SK-N-SH (cell line): ENCODE measurements around the gene IQSEC2. TPM values are rescaled to one million over a fixed set of nuclear protein-coding genes. Genes with fewer than 3 reads are reported as not detected.

Experiments
- CTCF ChIA-PET: fragments of 300-600, 350-600 bp; formaldehyde crosslinking; extraction: SDS; loops from one replicate; lab custom pipeline; 2021; lab: Yijun Ruan, JAX
- POLR2A ChIA-PET: fragments of 350-600 bp; sonication (Branson Sonifier 250); formaldehyde crosslinking; extraction: SDS; loops from one replicate; lab custom pipeline; 2020; ENCODE audit warnings: antibody characterized with exemption, inconsistent platforms; lab: Yijun Ruan, JAX
- DNase-seq: peaks from one replicate; pipeline ENCODE4 v3.0.0; 2012
- H2AFZ ChIP-seq: fragments of 200-600 bp; sonication (generic); 2 replicates; pipeline ENCODE4 v1.8.1; 2016; ENCODE audit warnings: antibody characterized with exemption, mild to moderate bottlenecking, low read depth
- H3F3A ChIP-seq: fragments of 200-600 bp; sonication (generic); replicated peaks from 2 replicates; pipeline ENCODE3; 2016; ENCODE audit warnings: antibody characterized with exemption, mild to moderate bottlenecking; ENCODE audit not compliant: insufficient read depth
- H3K27ac ChIP-seq, 2 experiments: fragments of 200-500 bp in 1 of 2; fragments of 200-600 bp in 1 of 2; sonication (Bioruptor generic) in 1 of 2; sonication (generic), shearing (Covaris generic) in 1 of 2; 2 replicates each; pipeline versions ENCODE4 v1.5.1 to v1.6.1; 2014 to 2016; ENCODE audit warnings: low read depth in 2 of 2, inconsistent platforms in 1 of 2, low read length in 1 of 2, mild to moderate bottlenecking in 1 of 2, mixed read lengths in 1 of 2
- H3K27me3 ChIP-seq: fragments of 200-600 bp; sonication (generic), shearing (Covaris generic); 2 replicates; pipeline ENCODE4 v1.6.1; 2016; ENCODE audit warnings: mixed run types; ENCODE audit not compliant: insufficient read depth
- H3K36me3 ChIP-seq, 2 experiments: fragments of 200-500 bp in 1 of 2; fragments of 200-600 bp in 1 of 2; sonication (Bioruptor generic) in 1 of 2; sonication (generic) in 1 of 2; replicated peaks in 1 of 2; 2 replicates each; pipeline versions ENCODE3 to v1.5.1; 2014 to 2016; ENCODE audit warnings: low read length in 1 of 2, mild to moderate bottlenecking in 1 of 2; ENCODE audit not compliant: insufficient read depth in 2 of 2, control insufficient read depth in 1 of 2
- H3K4me1 ChIP-seq, 2 experiments: fragments of 200-500 bp in 1 of 2; fragments of 200-600 bp in 1 of 2; sonication (Bioruptor generic) in 1 of 2; sonication (generic), shearing (Covaris generic) in 1 of 2; 2 replicates each; pipeline versions ENCODE4 v1.5.1 to v1.6.1; 2014 to 2016; ENCODE audit warnings: low read depth in 1 of 2, low read length in 1 of 2, mixed run types in 1 of 2; ENCODE audit not compliant: insufficient read depth in 2 of 2, control insufficient read depth in 1 of 2
- H3K4me2 ChIP-seq: fragments of 200-600 bp; sonication (generic), shearing (Covaris generic); 2 replicates; pipeline ENCODE4 v1.6.1; 2017; ENCODE audit warnings: mixed run types
- H3K4me3 ChIP-seq, 2 experiments: fragments of 200-500 bp in 1 of 2; fragments of 200-600 bp in 1 of 2; sonication (Bioruptor generic) in 1 of 2; sonication (generic), shearing (Covaris generic) in 1 of 2; 2 replicates each; pipeline versions ENCODE4 v1.5.1 to v1.8.1; 2014 to 2016; ENCODE audit warnings: low read depth in 2 of 2, inconsistent platforms in 1 of 2, low read length in 1 of 2, mild to moderate bottlenecking in 1 of 2, mixed read lengths in 1 of 2, moderate library complexity in 1 of 2
- H3K79me2 ChIP-seq: fragments of 200-600 bp; sonication (generic); 2 replicates; pipeline ENCODE4 v1.8.1; 2017; ENCODE audit warnings: mild to moderate bottlenecking; ENCODE audit not compliant: insufficient read depth
- H3K9ac ChIP-seq: fragments of 200-600 bp; sonication (generic); 2 replicates; pipeline ENCODE4 v1.6.1; 2017; ENCODE audit warnings: mixed run types
- H3K9me2 ChIP-seq: fragments of 200-600 bp; sonication (generic); 2 replicates; pipeline ENCODE4 v1.6.1; 2017; ENCODE audit warnings: mixed run types
- H3K9me3 ChIP-seq: fragments of 200-600 bp; sonication (generic); 2 replicates; pipeline ENCODE4 v1.6.1; 2017; ENCODE audit warnings: mixed run types, mild to moderate bottlenecking, moderate library complexity
- H4K20me1 ChIP-seq: fragments of 200-600 bp; sonication (generic); 2 replicates; pipeline ENCODE4 v1.6.1; 2017; ENCODE audit warnings: mild to moderate bottlenecking, mixed run types; ENCODE audit not compliant: insufficient read depth
- CHD2 ChIP-seq: fragments of 150-350 bp; IDR thresholded peaks from 2 replicates; pipeline ENCODE4 v1.6.1; 2018; ENCODE audit warnings: low read length; ENCODE audit not compliant: partially characterized antibody
- ELF1 ChIP-seq: IDR thresholded peaks from 2 replicates; pipeline ENCODE4 v1.4.0; 2012
- FOSL2 ChIP-seq: IDR thresholded peaks from 2 replicates; pipeline ENCODE4 v1.4.0; 2012; ENCODE audit warnings: low read depth, mild to moderate bottlenecking, moderate library complexity, borderline replicate concordance
- FOXJ3 ChIP-seq: sonication (generic); formaldehyde crosslinking; IDR thresholded peaks from 2 replicates; pipeline ENCODE4 v1.5.1; 2020; ENCODE audit warnings: mild to moderate bottlenecking, missing genetic modification reagents
- FOXM1 ChIP-seq: IDR thresholded peaks from 2 replicates; pipeline ENCODE4 v1.4.0; 2012; ENCODE audit warnings: low read depth, mild to moderate bottlenecking
- GATA2 ChIP-seq: sonication (generic); formaldehyde crosslinking; IDR thresholded peaks from 2 replicates; pipeline ENCODE4 v1.5.0; 2020; ENCODE audit warnings: mild to moderate bottlenecking, missing genetic modification reagents
- MAX ChIP-seq: IDR thresholded peaks from 2 replicates; pipeline ENCODE4 v1.4.0; 2012; ENCODE audit warnings: low read depth
- MEF2A ChIP-seq: IDR thresholded peaks from 2 replicates; pipeline ENCODE4 v1.4.0; 2012; ENCODE audit warnings: low read depth, borderline replicate concordance
- NFIC ChIP-seq: IDR thresholded peaks from 2 replicates; pipeline ENCODE4 v1.4.0; 2012; ENCODE audit warnings: borderline replicate concordance
- POLR2AphosphoS5 ChIP-seq: IDR thresholded peaks from 2 replicates; pipeline ENCODE4 v1.6.1; 2012; ENCODE audit warnings: low read depth, low read length
- REST ChIP-seq: IDR thresholded peaks from 2 replicates; pipeline ENCODE4 v1.6.1; 2012; ENCODE audit warnings: mild to moderate bottlenecking, low read depth, low read length, moderate library complexity
- RFX5 ChIP-seq: IDR thresholded peaks from 2 replicates; pipeline ENCODE4 v1.6.1; 2012; ENCODE audit warnings: mild to moderate bottlenecking, improper control_type of control experiment, low read length
- SIN3A ChIP-seq: IDR thresholded peaks from 2 replicates; pipeline ENCODE4 v1.6.1; 2012; ENCODE audit warnings: low read depth, mild to moderate bottlenecking, low read length, moderate library complexity, borderline replicate concordance
- SMC3 ChIP-seq: IDR thresholded peaks from 2 replicates; pipeline ENCODE4 v1.6.1; 2012; ENCODE audit warnings: low read depth, low read length, improper control_type of control experiment
- TAF1 ChIP-seq: IDR thresholded peaks from 2 replicates; pipeline ENCODE4 v1.6.1; 2012; ENCODE audit warnings: low read depth, mild to moderate bottlenecking, low read length, moderate library complexity, borderline replicate concordance
- USF1 ChIP-seq: IDR thresholded peaks from 2 replicates; pipeline ENCODE4 v1.4.0; 2012; ENCODE audit warnings: low read depth, borderline replicate concordance
- YY1 ChIP-seq: IDR thresholded peaks from 2 replicates; pipeline ENCODE4 v1.4.0; 2012; ENCODE audit warnings: low read depth, mild to moderate bottlenecking
- WGBS: methylation state at CpG from one replicate; pipeline ENCODE4 v1.1.6; 2017; ENCODE audit warnings: low lambda C conversion rate; 5-methylcytosine and 5-hydroxymethylcytosine counted together
- polyA plus RNA-seq, 3 experiments: library from polyadenylated mRNA; depleted of rRNA; stranded (reverse); fragments of >200 nt; gene quantifications; 2 replicates each; pipeline ENCODE4 v1.2.3, GENCODE V29; 2012

The IQSEC2 gene
- polyA plus RNA-seq, 1 of the 3 experiments (the other 2 are of a cell fraction), result 24.7 TPM

GRCh38 chrX:53250556-53250955, 30.8 kb downstream of the IQSEC2 start:
- CTCF ChIA-PET, result interaction anchor here (0.6 to 1.2 kb wide), 2 partner anchors 221 to 231 kb away, joined by 3 read pairs; no protein-coding TSS in a partner anchor
- H4K20me1 ChIP-seq, result no peaks in the 10 kb centered on the region
- WGBS, result 78% methylated on average over 4 of the region's 19 CpGs

More at GRCh38 chrX:53250556-53250955, 30.8 kb downstream of the IQSEC2 start:
- no peak overlapping the region for H3K4me2 ChIP-seq
- no peak overlapping the region for H3K9ac ChIP-seq
- no peaks in the 10 kb centered on the region for H3K9me2 ChIP-seq
- no peak for DNase-seq
- no peaks in the 10 kb centered on the region for H3K27me3 ChIP-seq
- POLR2A ChIA-PET, result no interaction called here
- H3K4me3 ChIP-seq, result no peak overlapping the region
- H3K79me2 ChIP-seq, result no peaks in the 10 kb centered on the region
- H3K4me1 ChIP-seq, result no peaks in the 10 kb centered on the region
- H3K27ac ChIP-seq, result no peak overlapping the region
- H3K9me3 ChIP-seq, result no peaks in the 10 kb centered on the region
- H3F3A ChIP-seq, result peaks cover 3% of the 10 kb centered on the region
- peaks cover 0 to 8% of the 10 kb centered on the region in 2 experiments for H3K36me3 ChIP-seq
- H2AFZ ChIP-seq, result no peak overlapping the region
- TF ChIP-seq FOSL2, result no peak
- TF ChIP-seq GATA2, result no peak
- TF ChIP-seq TAF1, result no peak
- TF ChIP-seq CHD2, result no peak
- TF ChIP-seq ELF1, result no peak
- no peak for TF ChIP-seq SIN3A
- no peak for TF ChIP-seq SMC3
- TF ChIP-seq NFIC, result no peak
- TF ChIP-seq REST, result no peak
- TF ChIP-seq USF1, result no peak
- no peak for TF ChIP-seq FOXJ3 (CRISPR knock-in tag)
- no peak for TF ChIP-seq FOXM1
- TF ChIP-seq POLR2AphosphoS5, result no peak
- TF ChIP-seq YY1, result no peak
- TF ChIP-seq RFX5, result no peak
- TF ChIP-seq MEF2A, result no peak
- no peak for TF ChIP-seq MAX
